GM13977 (cell line): ENCODE results near the gene FUT4.
"Not testable (repeated sequence)": the region's sequence is repeated elsewhere in the genome, so short reads cannot be mapped to it uniquely, and the experiment has no call there.

Experiments used
- DNase-seq: peaks from one replicate; pipeline ENCODE4 v3.0.0; 2012; ENCODE audit warnings: low spot score
- in situ Hi-C: fragments of 300-500 bp; cut with MboI; formaldehyde crosslinking; loops from one replicate; pipeline ENCODE4 v1.12.0; 2022; ENCODE audit warnings: low sequenced_read_pairs, low pct_unique_long_range_greater_than_20kb, mixed read lengths, inconsistent platforms; ENCODE audit not compliant: unreplicated experiment
- TF ChIP-seq, protein P1 (sequence below): IDR thresholded peaks from 2 replicates; pipeline ENCODE4 v1.5.1; 2012; ENCODE audit warnings: mild to moderate bottlenecking, control low read depth; ENCODE audit not compliant: insufficient read depth; ENCODE audit errors: extremely low read depth, missing control alignments

The FUT4 gene

DNA sequence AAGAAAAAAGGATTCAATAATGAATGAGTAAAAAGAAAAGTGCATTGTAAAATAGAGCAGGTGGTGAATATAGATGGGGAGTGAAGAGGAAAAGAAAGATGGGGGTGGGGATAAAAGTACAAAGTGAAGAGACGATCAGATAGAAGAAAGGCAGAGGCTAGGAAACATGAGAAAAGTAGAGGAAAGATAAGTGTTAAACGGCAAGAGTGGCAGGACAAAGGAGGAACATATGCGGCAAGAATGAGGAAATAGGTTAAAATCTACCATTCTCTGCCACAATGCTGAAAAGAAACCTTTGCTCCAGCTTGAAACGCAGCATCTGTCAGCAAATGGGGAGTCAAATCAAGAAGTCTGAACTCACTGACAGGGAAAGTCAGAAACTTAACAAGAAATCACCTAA, 6.8 kb downstream of the FUT4 start:
- peak; percentile 49 for DNase-seq
- TF ChIP-seq, protein P1, sequence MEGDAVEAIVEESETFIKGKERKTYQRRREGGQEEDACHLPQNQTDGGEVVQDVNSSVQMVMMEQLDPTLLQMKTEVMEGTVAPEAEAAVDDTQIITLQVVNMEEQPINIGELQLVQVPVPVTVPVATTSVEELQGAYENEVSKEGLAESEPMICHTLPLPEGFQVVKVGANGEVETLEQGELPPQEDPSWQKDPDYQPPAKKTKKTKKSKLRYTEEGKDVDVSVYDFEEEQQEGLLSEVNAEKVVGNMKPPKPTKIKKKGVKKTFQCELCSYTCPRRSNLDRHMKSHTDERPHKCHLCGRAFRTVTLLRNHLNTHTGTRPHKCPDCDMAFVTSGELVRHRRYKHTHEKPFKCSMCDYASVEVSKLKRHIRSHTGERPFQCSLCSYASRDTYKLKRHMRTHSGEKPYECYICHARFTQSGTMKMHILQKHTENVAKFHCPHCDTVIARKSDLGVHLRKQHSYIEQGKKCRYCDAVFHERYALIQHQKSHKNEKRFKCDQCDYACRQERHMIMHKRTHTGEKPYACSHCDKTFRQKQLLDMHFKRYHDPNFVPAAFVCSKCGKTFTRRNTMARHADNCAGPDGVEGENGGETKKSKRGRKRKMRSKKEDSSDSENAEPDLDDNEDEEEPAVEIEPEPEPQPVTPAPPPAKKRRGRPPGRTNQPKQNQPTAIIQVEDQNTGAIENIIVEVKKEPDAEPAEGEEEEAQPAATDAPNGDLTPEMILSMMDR = no peak
- in situ Hi-C loops = no loop called here

DNA sequence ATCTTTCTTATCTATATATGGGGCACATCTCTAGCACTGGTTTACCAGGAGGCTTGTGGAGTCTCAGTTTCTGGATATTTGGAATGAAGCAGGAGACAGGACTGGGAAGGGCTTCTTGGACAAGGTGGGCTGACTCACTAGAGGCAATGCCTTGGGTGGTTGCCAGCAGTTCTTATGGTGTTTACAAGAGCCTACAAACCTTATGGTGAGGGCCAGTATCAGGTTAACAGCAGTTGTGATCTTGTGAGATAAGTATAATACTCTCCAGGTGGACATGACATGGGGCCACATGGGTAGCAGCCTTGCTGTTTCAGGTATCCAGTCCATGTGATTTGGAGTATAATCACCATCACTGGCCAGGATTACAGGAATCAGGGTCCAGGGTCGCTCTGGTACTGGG, 10.2 kb downstream of the FUT4 start:
- DNase-seq = no peak
- TF ChIP-seq, protein P1 = no peak
- in situ Hi-C loops = no loop called here

DNA sequence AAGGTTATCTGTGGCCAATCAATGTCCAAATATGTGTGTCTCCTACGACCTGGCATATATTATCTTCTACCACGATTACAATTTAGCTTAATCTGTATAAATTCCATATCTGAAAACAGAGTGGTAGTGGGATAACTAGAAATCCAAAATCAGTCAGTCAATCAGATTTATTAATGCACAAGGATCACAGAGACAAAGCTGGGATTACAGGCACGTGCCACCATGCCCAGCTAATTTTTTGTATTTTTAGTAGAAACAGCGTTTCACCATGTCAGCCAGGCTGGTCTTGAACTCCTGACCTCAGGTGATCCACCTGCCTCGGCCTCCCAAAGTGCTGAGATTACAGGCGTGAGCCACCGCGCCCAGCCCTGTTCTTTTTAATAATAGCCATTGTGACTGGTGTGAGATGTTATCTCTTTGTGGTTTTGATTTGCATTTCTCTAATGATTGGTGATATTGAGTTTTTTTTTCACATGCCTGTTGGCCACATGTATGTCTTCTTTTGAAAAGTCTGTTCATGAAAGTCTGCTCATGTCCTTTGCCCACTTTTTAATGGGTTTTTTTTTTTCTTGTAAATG, 12.1 kb downstream of the FUT4 start:
- DNase-seq, in situ Hi-C loops: not testable (repeated sequence)

DNA sequence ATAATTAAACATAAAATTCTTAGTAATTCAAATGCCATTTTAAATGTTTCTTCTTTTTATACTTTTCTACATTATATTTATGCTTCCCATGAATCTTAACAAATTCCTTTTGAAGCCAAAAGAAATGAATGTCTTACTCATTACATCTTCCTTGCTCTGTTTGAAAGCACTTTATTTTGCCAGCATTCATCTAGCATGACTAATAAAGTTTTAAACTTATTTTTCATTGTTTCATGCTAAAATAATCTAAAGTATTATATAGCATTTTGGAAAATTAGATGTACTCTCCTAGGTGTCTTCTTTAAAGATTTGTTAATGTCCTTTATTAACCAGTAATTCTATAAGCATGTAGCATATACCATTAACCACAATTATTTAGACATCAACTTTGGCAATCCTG, 13.7 kb downstream of the FUT4 start:
- in situ Hi-C loops = no loop called here
- TF ChIP-seq, protein P1 = no peak
- DNase-seq = no peak

DNA sequence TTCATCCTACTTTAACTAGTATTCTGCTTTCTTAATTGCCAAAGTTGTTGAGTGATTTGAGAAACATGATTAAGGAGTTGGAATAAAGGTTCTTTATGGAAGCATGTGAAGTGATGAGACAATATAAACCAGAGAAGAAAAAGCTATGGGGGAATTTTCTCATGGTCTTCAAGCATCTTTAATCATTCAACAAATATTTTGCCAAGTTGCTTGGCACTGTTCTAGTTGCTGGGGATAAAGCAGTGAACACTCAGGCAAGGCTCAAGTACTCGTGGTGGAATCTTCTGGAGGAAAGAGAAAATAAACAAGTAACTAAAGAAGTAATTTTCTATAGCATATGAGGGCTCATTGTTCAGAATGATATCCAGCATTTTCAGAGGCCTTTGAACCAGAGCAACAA, 14.3 kb downstream of the FUT4 start:
- in situ Hi-C loops = no loop called here
- DNase-seq = no peak
- TF ChIP-seq, protein P1 = no peak

DNA sequence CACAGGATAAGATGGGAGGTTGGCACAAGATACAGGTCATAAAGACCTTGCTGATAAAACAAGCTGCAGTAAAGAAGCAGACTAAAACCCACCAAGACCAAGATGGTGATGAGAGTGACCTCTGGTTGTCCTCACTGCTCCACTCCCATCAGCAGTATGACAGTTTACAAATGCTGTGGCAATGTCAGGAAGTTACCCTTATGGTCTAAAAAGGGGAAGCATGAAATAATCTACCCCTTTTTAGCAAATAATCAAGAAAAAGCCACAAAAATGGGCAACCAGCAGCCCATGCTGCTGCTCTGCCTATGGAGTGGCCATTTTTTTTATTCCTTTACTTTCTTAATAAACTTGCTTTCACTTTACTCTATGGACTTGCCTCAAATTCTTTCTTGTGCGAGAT, 14.7 kb downstream of the FUT4 start:
- no peak for DNase-seq
- TF ChIP-seq, protein P1 = no peak
- in situ Hi-C loops = no loop called here

DNA sequence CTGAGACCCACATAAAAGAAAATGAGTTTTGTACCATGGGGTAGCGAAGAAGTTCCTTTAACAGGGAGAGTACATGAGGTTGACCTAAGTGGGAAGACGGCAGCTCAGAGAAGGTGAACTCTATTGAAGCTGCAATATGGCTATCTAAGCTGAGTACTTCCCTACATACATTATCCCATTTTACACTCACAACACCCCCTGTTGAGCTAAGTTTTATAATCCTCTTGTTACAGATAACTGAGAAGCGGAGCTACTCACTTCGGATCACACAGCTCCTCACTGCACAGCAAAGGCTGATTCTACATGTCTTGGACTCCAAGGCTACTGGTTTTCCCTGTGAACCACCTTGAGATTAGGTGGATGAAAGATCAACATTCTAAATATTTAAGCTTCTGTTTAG, 15.2 kb downstream of the FUT4 start:
- no peak for DNase-seq
- TF ChIP-seq, protein P1 = no peak
- in situ Hi-C loops = no loop called here
